GM19372 (cell line): Measurements from ENCODE around the gene FAM163B.
"Not testable (repeated sequence)": the region's sequence is repeated elsewhere in the genome, so short reads cannot be mapped to it uniquely, and the experiment has no call there.

Experiments
- ATAC-seq: cut with Tn5 transposase; IDR thresholded peaks from one replicate; pipeline ENCODE4 v1.9.1; 2021; ENCODE audit warnings: mild to moderate bottlenecking, low read depth, moderate library complexity; ENCODE audit not compliant: unreplicated experiment

FAM163B gene

GRCh38 chr9:133571896-133572595 lies 37.1 kb downstream of the FAM163B start:
- ATAC-seq: no peak

- no peak for ATAC-seq
Measured at GRCh38 chr9:133571391-133571890, 37.7 kb downstream of the FAM163B start.

GRCh38 chr9:133570691-133571080 lies 38.5 kb downstream of the FAM163B start:
- ATAC-seq: no peak

- ATAC-seq: no peak
Measured at GRCh38 chr9:133569891-133570690, 39.1 kb downstream of the FAM163B start.

- no peak for ATAC-seq
Measured at GRCh38 chr9:133569121-133569785, 39.9 kb downstream of the FAM163B start.

- ATAC-seq: no peak
Measured at GRCh38 chr9:133568186-133568585, 41.0 kb downstream of the FAM163B start.

- no peak for ATAC-seq
Measured at GRCh38 chr9:133566817-133567216, 42.4 kb downstream of the FAM163B start.

- ATAC-seq: no peak
Measured at GRCh38 chr9:133566382-133566781, 42.8 kb downstream of the FAM163B start.

- ATAC-seq: no peak
Measured at GRCh38 chr9:133564451-133565116, 44.6 kb downstream of the FAM163B start.

- ATAC-seq: not testable (repeated sequence)
Measured at GRCh38 chr9:133563814-133564213, 45.4 kb downstream of the FAM163B start.

GRCh38 chr9:133563291-133563796 lies 45.8 kb downstream of the FAM163B start:
- no peak for ATAC-seq

- no peak for ATAC-seq
Measured at GRCh38 chr9:133562611-133563290, 46.4 kb downstream of the FAM163B start.

- no peak for ATAC-seq
Measured at GRCh38 chr9:133561976-133562554, 47.1 kb downstream of the FAM163B start.

GRCh38 chr9:133560944-133561343 lies 48.2 kb downstream of the FAM163B start:
- no peak for ATAC-seq

- no peak for ATAC-seq
Measured at GRCh38 chr9:133560311-133560710, 48.9 kb downstream of the FAM163B start.

- ATAC-seq: no peak
Measured at GRCh38 chr9:133558191-133559126, 50.7 kb downstream of the FAM163B start.

GRCh38 chr9:133557581-133557980 lies 51.6 kb downstream of the FAM163B start:
- ATAC-seq: no peak

- ATAC-seq: no peak
Measured at GRCh38 chr9:133556354-133556753, 52.8 kb downstream of the FAM163B start.
